NB4 (cell line): ENCODE measurements around the gene CABCOCO1.

Experiments
- DNase-seq: peaks from one replicate; pipeline ENCODE4 v3.0.0; 2010; ENCODE audit warnings: low read depth
- H3K4me3 ChIP-seq: one replicate; pipeline ENCODE4 v1.5.1; 2011; ENCODE audit warnings: mild to moderate bottlenecking, low read depth, low read length, moderate library complexity
- MYC ChIP-seq: IDR thresholded peaks from 2 replicates; pipeline ENCODE4 v1.6.1; 2011; ENCODE audit warnings: low read depth, low read length
- POLR2A ChIP-seq: IDR thresholded peaks from 2 replicates; pipeline ENCODE4 v1.6.1; 2011; ENCODE audit warnings: mild to moderate bottlenecking; ENCODE audit not compliant: insufficient read length; ENCODE audit errors: extremely low read depth
- TF ChIP-seq, protein P1 (sequence below): IDR thresholded peaks from 2 replicates; pipeline ENCODE4 v1.6.1; 2011; ENCODE audit warnings: low read depth, low read length
- TF ChIP-seq, protein P2 (sequence below): IDR thresholded peaks from one replicate; pipeline ENCODE4 v1.5.1; 2012; ENCODE audit warnings: low read depth, low read length

The CABCOCO1 gene

GRCh38 chr10:61669161-61669725 lies 6.5 kb downstream of the CABCOCO1 start:
- H3K4me3 ChIP-seq: no peak overlapping the region
- DNase-seq: no peak
- TF ChIP-seq, protein P1, sequence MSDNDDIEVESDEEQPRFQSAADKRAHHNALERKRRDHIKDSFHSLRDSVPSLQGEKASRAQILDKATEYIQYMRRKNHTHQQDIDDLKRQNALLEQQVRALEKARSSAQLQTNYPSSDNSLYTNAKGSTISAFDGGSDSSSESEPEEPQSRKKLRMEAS: no peak
- no peak for TF ChIP-seq POLR2A
- TF ChIP-seq, protein P2, sequence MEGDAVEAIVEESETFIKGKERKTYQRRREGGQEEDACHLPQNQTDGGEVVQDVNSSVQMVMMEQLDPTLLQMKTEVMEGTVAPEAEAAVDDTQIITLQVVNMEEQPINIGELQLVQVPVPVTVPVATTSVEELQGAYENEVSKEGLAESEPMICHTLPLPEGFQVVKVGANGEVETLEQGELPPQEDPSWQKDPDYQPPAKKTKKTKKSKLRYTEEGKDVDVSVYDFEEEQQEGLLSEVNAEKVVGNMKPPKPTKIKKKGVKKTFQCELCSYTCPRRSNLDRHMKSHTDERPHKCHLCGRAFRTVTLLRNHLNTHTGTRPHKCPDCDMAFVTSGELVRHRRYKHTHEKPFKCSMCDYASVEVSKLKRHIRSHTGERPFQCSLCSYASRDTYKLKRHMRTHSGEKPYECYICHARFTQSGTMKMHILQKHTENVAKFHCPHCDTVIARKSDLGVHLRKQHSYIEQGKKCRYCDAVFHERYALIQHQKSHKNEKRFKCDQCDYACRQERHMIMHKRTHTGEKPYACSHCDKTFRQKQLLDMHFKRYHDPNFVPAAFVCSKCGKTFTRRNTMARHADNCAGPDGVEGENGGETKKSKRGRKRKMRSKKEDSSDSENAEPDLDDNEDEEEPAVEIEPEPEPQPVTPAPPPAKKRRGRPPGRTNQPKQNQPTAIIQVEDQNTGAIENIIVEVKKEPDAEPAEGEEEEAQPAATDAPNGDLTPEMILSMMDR: no peak
- TF ChIP-seq MYC: no peak

- DNase-seq: no peak
- TF ChIP-seq, protein P1: no peak
- TF ChIP-seq, protein P2: no peak
- TF ChIP-seq MYC (no peak), POLR2A (no peak)
- no peak overlapping the region for H3K4me3 ChIP-seq
Observed at GRCh38 chr10:61669849-61670248, 7.1 kb downstream of the CABCOCO1 start.

DNA sequence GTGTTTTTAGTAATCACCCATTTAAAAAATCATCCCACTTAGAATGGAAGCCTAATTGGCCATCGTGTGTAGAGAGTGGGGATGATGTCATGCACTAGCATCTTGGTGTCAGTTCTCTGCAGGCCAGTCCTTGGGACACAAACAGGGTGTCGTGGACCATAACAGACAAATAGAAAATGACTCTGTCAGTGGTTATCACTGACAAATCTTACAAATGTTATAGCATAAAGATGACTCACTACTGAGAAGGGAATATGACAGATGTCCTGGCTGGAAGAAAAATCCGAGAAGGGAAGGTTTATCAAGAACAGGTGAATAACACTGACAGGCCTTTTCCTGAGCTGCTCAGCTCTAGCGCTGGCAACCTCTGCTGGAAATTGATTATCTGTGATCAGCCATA lies 10.6 kb downstream of the CABCOCO1 start:
- no peak overlapping the region for H3K4me3 ChIP-seq
- DNase-seq: no peak
- TF ChIP-seq, protein P1: no peak

DNA sequence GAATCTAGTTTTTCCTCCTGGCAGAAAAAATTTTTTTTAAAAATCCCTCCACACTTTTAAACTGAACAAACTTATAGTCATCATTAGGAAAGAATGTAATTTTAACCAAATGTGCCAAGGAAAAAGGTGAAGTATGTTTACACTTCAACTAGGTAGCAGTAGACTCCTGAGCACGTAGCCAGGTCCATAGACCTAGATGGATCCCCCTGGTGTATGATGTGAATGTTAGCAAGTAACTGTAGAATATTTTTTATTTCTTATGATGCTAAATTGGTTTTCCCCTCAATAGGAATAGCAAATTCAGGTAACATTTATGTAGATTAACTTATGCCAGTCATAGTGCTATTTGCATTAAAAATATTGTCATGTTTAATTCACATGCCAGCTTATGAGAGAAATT lies 19.6 kb downstream of the CABCOCO1 start:
- TF ChIP-seq, protein P1: no peak
- TF ChIP-seq POLR2A (no peak), MYC (no peak)
- TF ChIP-seq, protein P2: no peak
- DNase-seq: no peak

DNA sequence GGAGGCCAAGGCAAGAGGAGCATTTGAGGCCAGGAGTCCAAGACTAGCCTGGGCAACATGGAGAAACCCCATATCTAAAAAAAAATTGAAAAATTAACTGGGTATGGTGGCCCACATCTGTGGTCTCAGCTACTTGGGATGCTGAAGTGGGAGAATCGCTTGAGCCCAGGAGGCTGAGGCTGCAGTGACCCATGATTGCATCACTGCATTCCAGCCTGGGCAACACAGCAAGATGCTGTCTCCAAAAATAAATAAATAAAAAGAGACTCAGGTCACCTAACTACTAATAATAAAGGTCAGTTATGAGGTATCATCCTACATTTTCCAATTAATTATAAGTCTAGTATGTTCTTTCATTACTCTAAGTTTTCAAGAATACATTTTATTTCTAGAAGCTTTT lies 20.6 kb downstream of the CABCOCO1 start:
- no peak overlapping the region for H3K4me3 ChIP-seq
- TF ChIP-seq MYC (no peak), POLR2A (no peak)
- TF ChIP-seq, protein P1: no peak
- TF ChIP-seq, protein P2: no peak
- no peak for DNase-seq

More for the DNA sequence above, 19.6 kb downstream of the CABCOCO1 start:
- no peak overlapping the region for H3K4me3 ChIP-seq

DNA sequence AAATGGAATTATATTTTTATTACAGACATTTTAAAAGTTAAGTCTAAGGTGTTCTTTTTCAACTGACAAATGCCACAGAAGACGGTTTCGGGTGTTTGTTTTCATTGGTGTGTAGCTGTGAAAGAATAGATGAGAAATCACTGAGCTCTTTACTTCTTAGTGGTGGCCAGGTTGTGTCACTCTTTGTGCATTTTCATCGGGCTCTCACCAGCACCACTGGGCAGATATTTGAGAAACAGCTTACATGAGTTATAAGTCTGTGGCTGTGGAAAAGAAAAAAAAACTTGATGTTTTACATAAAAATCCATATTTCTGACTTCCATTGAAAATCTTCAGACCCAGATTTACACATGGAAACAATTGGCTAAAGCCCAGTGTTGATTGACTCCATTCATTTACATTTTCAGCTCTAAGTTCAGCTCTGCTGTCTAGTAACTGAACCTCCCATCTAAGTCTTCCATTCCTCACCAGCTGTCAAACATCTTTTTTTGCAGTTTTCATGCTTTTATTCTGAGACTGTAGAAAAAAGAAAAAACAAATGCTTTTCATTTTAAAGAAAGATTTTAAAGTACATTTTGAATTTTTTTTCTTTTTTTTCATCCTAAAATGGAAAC lies 22.3 kb downstream of the CABCOCO1 start:
- no peak for DNase-seq
- H3K4me3 ChIP-seq: no peak overlapping the region
- no peak for TF ChIP-seq MYC
- TF ChIP-seq, protein P1: no peak
- TF ChIP-seq POLR2A: no peak
- TF ChIP-seq, protein P2: no peak
